Mesendoderm (in vitro differentiated cells): ENCODE results near the gene CTDSPL2.

ENCODE experiments used
- DNase-seq: peaks from one replicate; pipeline ENCODE4 v3.0.0; 2013
- H2AK5ac ChIP-seq: 2 replicates; pipeline ENCODE4 v1.6.1; 2013; ENCODE audit warnings: low read length, inconsistent platforms
- H2BK120ac ChIP-seq: 2 replicates; pipeline ENCODE4 v1.6.1; 2013; ENCODE audit warnings: low read depth, mild to moderate bottlenecking, low read length, moderate library complexity, mixed read lengths
- H2BK15ac ChIP-seq: replicated peaks from 2 replicates; pipeline ENCODE4 v1.6.1; 2013; ENCODE audit warnings: low read depth, mild to moderate bottlenecking, moderate library complexity
- H2BK5ac ChIP-seq: 2 replicates; pipeline ENCODE4 v1.6.1; 2013; ENCODE audit warnings: low read length, inconsistent platforms
- H3K18ac ChIP-seq: 2 replicates; pipeline ENCODE4 v1.6.1; 2013; ENCODE audit warnings: mild to moderate bottlenecking, low read length, mixed read lengths
- H3K23ac ChIP-seq: one replicate; pipeline ENCODE4 v1.6.1; 2013; ENCODE audit warnings: low read length
- H3K27ac ChIP-seq: 2 replicates; pipeline ENCODE4 v1.5.1; 2013; ENCODE audit warnings: low read depth, mild to moderate bottlenecking, inconsistent platforms, low read length, moderate library complexity
- H3K27me3 ChIP-seq: 2 replicates; pipeline ENCODE4 v1.6.1; 2013; ENCODE audit warnings: low read length, control low read depth, mild to moderate bottlenecking, inconsistent platforms; ENCODE audit not compliant: insufficient read depth, poor library complexity
- H3K36me3 ChIP-seq: 2 replicates; pipeline ENCODE4 v1.6.1; 2013; ENCODE audit warnings: low read length, inconsistent platforms; ENCODE audit not compliant: control insufficient read depth, insufficient read depth
- H3K4ac ChIP-seq: one replicate; pipeline ENCODE4 v1.6.1; 2013; ENCODE audit warnings: low read depth, mild to moderate bottlenecking, low read length, moderate library complexity
- H3K4me1 ChIP-seq: 2 replicates; pipeline ENCODE4 v1.6.1; 2013; ENCODE audit warnings: low read depth, low read length, inconsistent platforms; ENCODE audit not compliant: control insufficient read depth
- H3K4me2 ChIP-seq: 2 replicates; pipeline ENCODE4 v1.6.1; 2013; ENCODE audit warnings: low read length
- H3K4me3 ChIP-seq: 2 replicates; pipeline ENCODE4 v1.5.1; 2013; ENCODE audit warnings: mild to moderate bottlenecking, low read length
- H3K56ac ChIP-seq: one replicate; pipeline ENCODE4 v1.6.1; 2013; ENCODE audit warnings: low read length
- H3K79me1 ChIP-seq: 2 replicates; pipeline ENCODE4 v1.6.1; 2013; ENCODE audit warnings: low read length, inconsistent platforms
- H3K79me2 ChIP-seq: 2 replicates; pipeline ENCODE4 v1.6.1; 2013; ENCODE audit warnings: mild to moderate bottlenecking, low read length; ENCODE audit not compliant: control insufficient read depth, insufficient read depth
- H3K9ac ChIP-seq: 2 replicates; pipeline ENCODE4 v1.6.1; 2013; ENCODE audit warnings: low read length, inconsistent platforms
- H4K5ac ChIP-seq: one replicate; pipeline ENCODE4 v1.6.1; 2013; ENCODE audit warnings: low read length
- H4K8ac ChIP-seq: one replicate; pipeline ENCODE4 v1.6.1; 2013; ENCODE audit warnings: low read depth, mild to moderate bottlenecking, control low read depth, low read length, moderate library complexity
- WGBS: extraction: QIAGEN DNeasy Blood & Tissue Kit; methylation state at CpG from one replicate; pipeline ENCODE4 v1.1.7; 2013; ENCODE audit warnings: low lambda C conversion rate, missing lambda C conversion rate; ENCODE audit not compliant: insufficient coverage; ENCODE audit errors: extremely low coverage; 5-methylcytosine and 5-hydroxymethylcytosine counted together

The CTDSPL2 gene

GRCh38 chr15:44569316-44569715, 141.9 kb downstream of the CTDSPL2 start:
- no peaks in the 10 kb centered on the region for H3K79me2 ChIP-seq
- no peaks in the 10 kb centered on the region for H3K4me1 ChIP-seq
- WGBS = no CpG with 5 or more reads among the region's 4 CpGs
- no peak overlapping the region for H3K23ac ChIP-seq
- no peak for DNase-seq
- no peak overlapping the region for H3K27ac ChIP-seq
- no peak overlapping the region for H3K4me2 ChIP-seq
- peaks cover 9% of the 10 kb centered on the region for H3K36me3 ChIP-seq
- H4K8ac ChIP-seq = no peak overlapping the region
- no peak overlapping the region for H3K4ac ChIP-seq
- no peaks in the 10 kb centered on the region for H3K79me1 ChIP-seq
- H2BK5ac ChIP-seq = no peak overlapping the region
- no peak overlapping the region for H4K5ac ChIP-seq
- H3K4me3 ChIP-seq = no peak overlapping the region
- H2BK15ac ChIP-seq = no peak overlapping the region
- H2BK120ac ChIP-seq = no peak overlapping the region
- no peak overlapping the region for H3K18ac ChIP-seq
- H3K56ac ChIP-seq = no peak overlapping the region
- no peak overlapping the region for H3K9ac ChIP-seq
- no peak overlapping the region for H2AK5ac ChIP-seq
- no peaks in the 10 kb centered on the region for H3K27me3 ChIP-seq

- Histone ChIP-seq H3K23ac (no peak overlapping the region), H3K18ac (no peak overlapping the region), H2BK5ac (no peak overlapping the region), H3K4ac (no peak overlapping the region), H3K9ac (no peak overlapping the region), H3K36me3 (peaks cover 8% of the 10 kb centered on the region), H3K79me2 (no peaks in the 10 kb centered on the region), H2AK5ac (no peak overlapping the region), H3K79me1 (no peaks in the 10 kb centered on the region), H4K8ac (no peak overlapping the region), H2BK15ac (no peak overlapping the region), H3K4me1 (no peaks in the 10 kb centered on the region), H3K56ac (no peak overlapping the region), H4K5ac (no peak overlapping the region), H3K4me3 (no peak overlapping the region), H2BK120ac (no peak overlapping the region), H3K27ac (no peak overlapping the region), H3K4me2 (no peak overlapping the region), H3K27me3 (no peaks in the 10 kb centered on the region)
- DNase-seq = no peak
- no CpG with 5 or more reads among the region's 4 CpGs for WGBS
These were observed 142.9 kb downstream of the CTDSPL2 start for GRCh38 chr15:44570361-44570760.

- H3K79me2 ChIP-seq = no peaks in the 10 kb centered on the region
These were observed 146.0 kb downstream of the CTDSPL2 start for GRCh38 chr15:44573386-44573785.

GRCh38 chr15:44574734-44575133, 147.3 kb downstream of the CTDSPL2 start:
- Histone ChIP-seq H3K79me1 (no peaks in the 10 kb centered on the region), H3K9ac (no peak overlapping the region), H3K27me3 (no peaks in the 10 kb centered on the region), H3K56ac (no peak overlapping the region), H2BK5ac (no peak overlapping the region), H3K23ac (no peak overlapping the region), H3K4ac (no peak overlapping the region), H2BK15ac (no peak overlapping the region), H3K18ac (no peak overlapping the region), H2BK120ac (no peak overlapping the region), H3K79me2 (no peaks in the 10 kb centered on the region), H3K36me3 (peaks cover 1% of the 10 kb centered on the region), H2AK5ac (no peak overlapping the region), H3K4me1 (no peaks in the 10 kb centered on the region), H4K5ac (no peak overlapping the region), H3K4me2 (no peak overlapping the region), H3K4me3 (no peak overlapping the region), H3K27ac (no peak overlapping the region), H4K8ac (no peak overlapping the region)
- no peak for DNase-seq
- no CpG with 5 or more reads among the region's 1 CpG for WGBS

More at GRCh38 chr15:44573386-44573785, 146.0 kb downstream of the CTDSPL2 start:
- Histone ChIP-seq H3K4ac (no peak overlapping the region), H3K18ac (no peak overlapping the region), H3K79me1 (no peaks in the 10 kb centered on the region), H3K27me3 (no peaks in the 10 kb centered on the region), H3K4me3 (no peak overlapping the region), H4K8ac (no peak overlapping the region), H3K9ac (no peak overlapping the region), H3K36me3 (peaks cover 4% of the 10 kb centered on the region), H2AK5ac (no peak overlapping the region), H3K4me2 (no peak overlapping the region), H2BK120ac (no peak overlapping the region), H4K5ac (no peak overlapping the region), H2BK15ac (no peak overlapping the region), H2BK5ac (no peak overlapping the region), H3K4me1 (no peaks in the 10 kb centered on the region), H3K23ac (no peak overlapping the region), H3K56ac (no peak overlapping the region), H3K27ac (no peak overlapping the region)
- DNase-seq = no peak
- WGBS = no CpG with 5 or more reads among the region's 6 CpGs
